ENCODE data around the gene ABCA2. TPM values are rescaled to one million over a fixed set of nuclear protein-coding genes. Genes with fewer than 3 reads are reported as not detected.

Gene ABCA2
- total RNA-seq, 1 experiment from 2014 or later = 27.0 TPM

GRCh38 chr9:136962163-136962562, 65.9 kb downstream of the ABCA2 start:
- Histone ChIP-seq H3K4me1 (ENCODE audit: control insufficient read depth, insufficient read depth, low read length) (peaks cover 5% of the 10 kb centered on the region; the same call in 1 of the 2 replicates), H3K9me3 (ENCODE audit: control insufficient read depth, insufficient read depth, low read depth, low read length) (no peaks in the 10 kb centered on the region), H3K27me3 (ENCODE audit: control insufficient read depth, insufficient read depth, low read length) (no peaks in the 10 kb centered on the region), H3K36me3 (ENCODE audit: control insufficient read depth, insufficient read depth, low read length) (no peaks in the 10 kb centered on the region), H3K27ac (ENCODE audit: low read length) (no peak overlapping the region), H3K4me3 (ENCODE audit: low read depth in 2 of 2, low read length in 2 of 2) (no peak overlapping the region)
- DNase-seq (ENCODE audit: low read depth, low spot score) (no peak), ATAC-seq (no peak)
- in situ Hi-C loops (cut with HindIII; ENCODE audit: low pct_unique_long_range_greater_than_20kb, low sequenced_read_pairs) (no loop called here), intact Hi-C loops (cut with micrococcal nuclease; ENCODE audit: unreplicated experiment) (no loop called here)
- ChIA-PET POLR2A (no interaction called here), CTCF (no interaction called here)
- TF ChIP-seq CTCF (IDR thresholded peaks at IDR 0.05) (no peak), REST (IDR thresholded peaks at IDR 0.05; ENCODE audit: insufficient read depth in 1 of 2, low read depth in 2 of 2, low read length in 1 of 2) (no peak)
- BruUV-seq (replicated peaks) = no TSS peak

GRCh38 chr9:136961279-136962065, 66.6 kb downstream of the ABCA2 start:
- no peak overlapping the region for H3K4me3 ChIP-seq (ENCODE audit: low read depth in 2 of 2, low read length in 2 of 2)
- TF ChIP-seq POLR2AphosphoS5 (IDR thresholded peaks at IDR 0.05; ENCODE audit: low read depth, low read length) (no peak), CTCF (IDR thresholded peaks at IDR 0.05) (no peak)
- H3K36me3 ChIP-seq (ENCODE audit: control insufficient read depth, insufficient read depth, low read length) = no peaks in the 10 kb centered on the region
- H3K27ac ChIP-seq (ENCODE audit: low read length) = no peak overlapping the region
- H3K4me1 ChIP-seq (ENCODE audit: control insufficient read depth, insufficient read depth, low read length) = peaks cover 5% of the 10 kb centered on the region; the same call in 1 of the 2 replicates
- CTCF ChIA-PET = interaction anchor here (0.7 kb wide), 1 partner anchor 14 kb away, joined by 3 read pairs; no protein-coding TSS in a partner anchor
- POLR2A ChIA-PET = no interaction called here
- intact Hi-C loops (cut with micrococcal nuclease; ENCODE audit: unreplicated experiment) (no loop called here), in situ Hi-C loops (cut with HindIII; ENCODE audit: low pct_unique_long_range_greater_than_20kb, low sequenced_read_pairs) (no loop called here)
- H3K9me3 ChIP-seq (ENCODE audit: control insufficient read depth, insufficient read depth, low read depth, low read length) = no peaks in the 10 kb centered on the region
- DNase-seq (ENCODE audit: low read depth, low spot score) = no peak
- no TSS peak for BruUV-seq (replicated peaks)
- no peak; the same call in 1 of the 2 replicates for ATAC-seq
- no peaks in the 10 kb centered on the region for H3K27me3 ChIP-seq (ENCODE audit: control insufficient read depth, insufficient read depth, low read length)

GRCh38 chr9:136960938-136961275, 67.1 kb downstream of the ABCA2 start:
- POLR2A ChIA-PET = no interaction called here
- in situ Hi-C loops (cut with HindIII; ENCODE audit: low pct_unique_long_range_greater_than_20kb, low sequenced_read_pairs) = no loop called here

More at GRCh38 chr9:136960938-136961275, 67.1 kb downstream of the ABCA2 start:
- TF ChIP-seq CTCF (IDR thresholded peaks at IDR 0.05) (no peak), POLR2AphosphoS5 (IDR thresholded peaks at IDR 0.05; ENCODE audit: low read depth, low read length) (no peak), TCF7L2 (IDR thresholded peaks at IDR 0.05; ENCODE audit: low read depth, low read length) (no peak), REST (IDR thresholded peaks at IDR 0.05; ENCODE audit: insufficient read depth in 1 of 2, low read depth in 2 of 2, low read length in 1 of 2) (no peak), SIN3A (IDR thresholded peaks at IDR 0.05; ENCODE audit: borderline replicate concordance, insufficient read depth, low read depth, low read length) (no peak)
- Histone ChIP-seq H3K27me3 (ENCODE audit: control insufficient read depth, insufficient read depth, low read length) (no peaks in the 10 kb centered on the region), H3K36me3 (ENCODE audit: control insufficient read depth, insufficient read depth, low read length) (no peaks in the 10 kb centered on the region), H3K4me1 (ENCODE audit: control insufficient read depth, insufficient read depth, low read length) (peaks cover 5% of the 10 kb centered on the region; the same call in 1 of the 2 replicates), H3K4me3 (ENCODE audit: low read depth in 2 of 2, low read length in 2 of 2) (no peak overlapping the region), H3K9me3 (ENCODE audit: control insufficient read depth, insufficient read depth, low read depth, low read length) (no peaks in the 10 kb centered on the region), H3K27ac (ENCODE audit: low read length) (no peak overlapping the region)
- ATAC-seq (no peak), DNase-seq (ENCODE audit: low read depth, low spot score) (no peak)
- intact Hi-C loops (cut with micrococcal nuclease; ENCODE audit: unreplicated experiment) = no loop called here
- BruUV-seq (replicated peaks) = no TSS peak
- CTCF ChIA-PET = interaction anchor here (0.7 kb wide), 1 partner anchor 13 kb away, joined by 3 read pairs; no protein-coding TSS in a partner anchor
